ENCODE results near the gene POLR3GL. TPM values are rescaled to one million over a fixed set of nuclear protein-coding genes. Genes with fewer than 3 reads are reported as not detected.

The POLR3GL gene
- total RNA-seq, 1 experiment from 2014 or later = 36.2 TPM

DNA sequence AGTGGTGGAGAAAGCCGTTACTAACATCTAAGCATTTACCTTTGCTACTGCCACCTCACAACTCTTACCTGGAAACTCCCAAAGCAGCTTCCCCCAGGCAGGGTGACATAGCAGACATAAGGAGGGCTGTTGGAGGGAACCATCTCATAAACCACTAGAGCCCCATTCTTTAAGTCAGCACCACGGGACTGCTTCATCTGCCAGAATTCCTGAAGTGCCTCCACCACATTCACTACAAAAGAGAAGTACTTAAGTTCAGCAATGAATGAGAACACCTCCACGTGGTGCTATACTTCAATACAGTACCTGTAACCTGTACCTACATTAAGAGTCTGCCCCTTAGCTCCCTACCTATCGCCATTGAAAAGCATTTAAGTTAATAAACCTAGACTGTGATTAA is 16.9 kb upstream of the POLR3GL start:
- DNase-seq (ENCODE audit: extremely low read depth, low read depth) = no peak

DNA sequence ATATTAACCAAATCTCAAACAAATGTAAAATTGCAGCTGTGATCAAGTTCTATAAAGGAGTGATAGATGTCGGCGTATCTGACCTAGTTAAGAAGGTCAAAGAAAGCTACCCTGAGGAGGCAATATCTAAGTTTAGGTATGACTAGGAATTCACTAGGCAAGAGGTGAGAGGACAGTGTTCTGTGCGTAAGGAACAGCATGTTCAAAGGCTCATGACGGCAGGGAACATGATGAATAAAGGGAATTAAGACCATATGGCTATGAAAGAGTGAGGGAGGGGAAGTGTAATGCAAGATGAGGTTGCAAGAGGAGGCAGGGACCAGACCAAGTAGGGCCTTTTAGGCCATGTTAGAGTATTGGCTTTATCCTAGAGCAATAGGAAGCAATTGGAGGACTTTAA is 15.3 kb upstream of the POLR3GL start:
- no peak for DNase-seq (ENCODE audit: extremely low read depth, low read depth)

DNA sequence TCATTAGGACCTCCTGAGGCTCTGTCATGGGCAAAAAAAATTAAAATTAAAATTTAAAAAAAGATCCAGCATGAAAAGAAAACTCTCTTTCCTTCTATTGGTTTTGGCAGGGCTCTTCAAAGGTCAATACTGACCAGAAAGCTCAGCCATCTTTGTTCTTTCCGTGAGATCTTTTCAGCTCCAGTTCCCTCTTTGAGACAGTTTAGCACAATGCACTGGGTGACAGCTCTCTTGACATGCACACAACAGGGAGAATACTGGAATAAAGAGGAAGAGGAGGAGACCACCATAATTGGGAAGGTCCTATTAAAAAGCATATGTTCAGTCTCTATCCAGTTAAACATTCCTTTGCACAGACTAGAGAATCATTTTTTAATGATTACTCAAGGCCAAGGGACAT is 13.0 kb upstream of the POLR3GL start:
- no peak for DNase-seq (ENCODE audit: extremely low read depth, low read depth)

DNA sequence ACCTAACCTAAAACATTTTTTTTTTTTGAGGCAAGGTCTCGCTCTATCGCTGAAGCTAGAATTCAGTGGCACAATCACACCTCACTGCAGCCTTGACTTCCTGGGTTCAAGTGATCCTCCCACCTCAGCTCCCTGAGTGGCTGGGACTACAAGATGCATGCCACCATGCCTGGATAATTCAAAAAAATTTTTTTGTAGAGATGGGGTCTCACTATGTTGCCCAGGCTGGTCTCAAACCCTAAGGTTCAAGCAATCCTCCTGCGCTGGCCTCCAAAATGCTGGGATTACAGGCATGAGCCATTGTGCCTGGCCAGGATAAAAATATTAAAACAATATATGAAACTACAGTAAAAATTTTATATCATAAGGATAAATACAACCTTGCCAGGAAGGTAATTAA is 11.6 kb upstream of the POLR3GL start:
- DNase-seq (ENCODE audit: extremely low read depth, low read depth) = no peak

DNA sequence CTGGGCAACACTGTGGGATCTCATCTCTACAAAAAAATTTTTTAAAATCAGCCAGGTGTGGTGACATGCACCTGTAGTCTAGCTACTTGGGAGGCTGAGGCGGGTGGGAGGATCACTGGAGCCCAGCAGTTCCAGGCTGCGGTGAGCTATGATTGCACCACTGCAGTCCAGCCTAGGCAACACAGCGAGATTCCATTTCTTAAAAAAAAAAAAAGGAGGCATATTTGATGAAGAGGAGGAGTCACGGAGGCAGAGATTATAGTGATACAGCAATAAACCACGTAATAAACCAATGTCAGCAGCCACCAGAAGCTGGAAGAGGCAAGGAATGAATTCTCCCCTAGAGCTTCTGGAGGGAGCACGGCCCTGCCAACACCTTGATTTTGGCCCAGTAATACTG is 10.6 kb upstream of the POLR3GL start:
- DNase-seq (ENCODE audit: extremely low read depth, low read depth) = no peak

DNA sequence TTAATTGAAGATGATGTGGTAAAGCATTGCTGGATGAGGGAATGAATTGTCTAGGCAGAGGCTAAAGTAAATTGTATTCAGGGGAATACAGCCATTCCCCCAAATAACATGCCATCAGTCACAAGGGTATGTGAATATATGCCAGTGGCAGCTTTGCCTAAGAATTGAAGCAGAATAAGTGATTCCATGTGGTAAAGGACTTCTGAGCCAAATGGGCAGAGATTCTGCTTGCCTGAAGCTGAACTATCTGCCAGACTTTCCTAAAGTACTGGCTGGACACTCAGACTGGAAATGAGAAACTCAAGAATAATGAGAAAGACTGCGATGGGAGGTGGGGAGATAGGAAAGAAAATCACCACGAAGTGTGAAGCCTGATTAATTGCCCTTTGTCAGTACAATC is 9.1 kb upstream of the POLR3GL start:
- DNase-seq (ENCODE audit: extremely low read depth, low read depth) = no peak

DNA sequence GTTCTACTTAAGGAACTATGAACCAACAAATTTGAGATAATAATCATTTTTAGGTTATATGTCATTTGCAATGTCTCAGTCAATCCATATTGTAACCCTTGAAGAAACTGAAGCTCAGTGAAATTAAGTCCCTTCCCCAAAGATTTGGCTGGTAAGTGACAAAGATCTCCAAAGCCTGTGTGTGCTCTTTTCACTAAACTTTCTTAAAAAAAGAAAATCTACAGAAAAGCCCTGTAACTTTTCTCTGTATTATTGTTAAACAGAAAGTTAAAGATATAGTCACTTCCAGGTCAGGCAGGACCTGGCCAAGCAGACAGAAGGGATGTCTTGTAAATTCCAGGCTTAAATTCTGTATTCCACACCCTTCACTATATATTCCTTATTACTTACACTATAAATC is 8.1 kb upstream of the POLR3GL start:
- no peak for DNase-seq (ENCODE audit: extremely low read depth, low read depth)

DNA sequence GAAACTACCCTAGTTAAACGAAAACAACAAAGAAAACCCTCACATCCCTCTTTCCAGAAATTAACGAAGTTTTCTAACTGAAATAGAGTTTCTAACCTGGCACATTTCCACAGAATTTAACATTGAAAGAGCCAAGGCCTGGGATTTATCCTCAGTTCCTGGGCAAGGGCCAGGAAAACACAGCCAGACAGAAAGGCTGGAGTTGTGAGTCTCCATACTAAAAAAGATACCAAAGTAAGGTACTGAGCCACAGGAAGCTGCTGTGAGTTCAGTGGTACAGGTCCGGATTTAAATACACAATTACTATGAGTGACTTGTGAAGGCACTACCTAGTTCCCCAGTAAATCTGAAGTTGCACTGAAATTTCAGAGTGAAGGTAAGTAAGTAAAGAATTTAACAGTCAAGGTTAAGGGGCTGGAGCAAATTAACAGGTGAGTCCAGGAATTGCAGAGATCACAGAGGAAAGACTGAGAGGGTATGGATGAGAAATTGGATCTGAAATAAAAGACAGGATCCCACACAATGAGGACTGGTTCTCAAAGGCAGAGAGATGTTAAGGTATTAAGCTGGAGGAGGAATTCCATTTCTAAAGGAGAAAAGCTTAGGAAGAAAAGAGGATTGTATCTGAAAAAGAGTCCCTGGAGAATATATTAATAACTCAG is 7.6 kb upstream of the POLR3GL start:
- DNase-seq (ENCODE audit: extremely low read depth, low read depth) = no peak

DNA sequence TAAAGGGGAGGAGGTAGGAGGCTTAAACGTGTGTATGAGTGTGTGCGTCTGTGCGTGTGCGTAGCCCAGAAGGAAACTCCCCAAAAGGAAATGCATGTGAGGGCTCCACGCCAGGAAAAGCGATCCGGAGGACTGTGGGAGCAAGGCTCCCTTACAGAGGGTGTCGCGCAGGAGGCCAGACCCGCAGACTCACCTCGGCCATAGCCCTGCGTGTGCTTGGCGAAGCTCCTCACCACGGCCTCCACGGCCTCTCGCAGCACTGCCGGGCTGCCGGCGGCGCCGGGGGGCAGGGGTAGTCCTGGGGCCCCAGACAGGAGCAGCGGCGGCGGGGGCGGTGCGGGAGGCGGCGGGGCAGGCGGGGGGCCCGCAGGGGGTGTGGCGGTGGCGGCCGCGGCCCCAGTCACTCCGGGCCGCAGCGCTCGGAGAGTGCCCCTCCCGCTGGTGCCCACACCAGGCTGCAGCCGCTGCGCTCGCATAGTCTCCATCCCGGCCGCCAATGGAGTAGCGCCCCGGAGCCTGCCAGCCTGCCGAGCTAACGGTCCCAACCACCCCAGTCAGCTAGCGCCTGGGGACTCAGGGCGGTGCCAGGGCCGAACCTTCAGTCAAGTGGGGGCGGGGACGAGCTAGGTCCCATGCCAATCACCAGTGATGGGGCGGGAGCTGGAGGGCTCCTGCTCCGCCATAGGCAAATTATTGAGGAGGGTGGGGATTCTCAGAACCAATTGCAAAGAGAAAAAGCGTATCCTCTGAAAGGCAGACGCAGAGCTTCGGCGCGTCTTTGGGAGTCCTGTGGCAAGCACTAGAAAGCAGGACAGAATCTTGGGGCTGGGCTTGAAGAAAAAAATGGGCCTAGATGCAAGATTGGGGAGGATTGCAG is 6.8 kb upstream of the POLR3GL start, which contains the start of gene LIX1L:
TSS of gene LIX1L (minus strand) at position 575 of the 877 bp plus-strand sequence. CDS start at position 485, 90 bp downstream.
- peak; percentile 99 for DNase-seq (ENCODE audit: extremely low read depth, low read depth)

DNA sequence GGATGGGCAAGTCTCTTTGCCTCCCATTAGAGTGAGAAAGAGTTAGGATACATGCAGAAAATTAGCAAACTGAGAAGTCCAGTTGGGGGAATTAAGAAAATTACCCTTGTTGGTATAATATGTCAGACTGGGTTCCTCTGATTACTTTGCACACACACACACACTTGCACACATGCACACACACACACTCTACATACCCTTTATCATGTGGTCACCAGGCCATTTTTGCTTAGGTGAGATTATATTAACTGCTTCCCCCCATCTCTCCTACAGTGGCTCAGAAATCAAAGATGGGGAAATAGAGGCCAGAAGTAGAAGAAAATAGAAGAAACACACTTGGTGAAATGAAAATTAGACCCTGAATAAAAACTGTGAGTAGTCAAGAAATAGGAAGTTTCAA is 5.8 kb upstream of the POLR3GL start:
- no peak for DNase-seq (ENCODE audit: extremely low read depth, low read depth)

DNA sequence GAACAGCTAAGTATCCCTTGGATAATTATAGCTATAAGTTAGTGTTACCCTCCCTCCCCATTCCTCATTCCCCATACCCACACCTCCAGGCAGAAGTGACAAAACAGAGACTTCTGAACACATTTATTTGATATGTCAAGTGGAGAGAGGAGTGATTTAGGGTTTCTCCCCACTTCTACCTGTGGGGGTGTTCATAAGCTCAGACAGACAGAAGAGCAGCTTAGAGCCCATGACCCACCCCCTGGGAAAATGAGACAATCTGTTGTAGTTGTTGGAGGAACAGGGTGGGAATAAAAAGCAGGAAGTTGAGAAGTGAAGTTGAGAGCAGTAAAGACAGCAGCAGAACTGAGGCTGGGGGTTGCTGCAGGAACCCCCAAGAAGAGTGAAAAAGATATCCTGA is 5.2 kb upstream of the POLR3GL start:
- no peak for DNase-seq (ENCODE audit: extremely low read depth, low read depth)

DNA sequence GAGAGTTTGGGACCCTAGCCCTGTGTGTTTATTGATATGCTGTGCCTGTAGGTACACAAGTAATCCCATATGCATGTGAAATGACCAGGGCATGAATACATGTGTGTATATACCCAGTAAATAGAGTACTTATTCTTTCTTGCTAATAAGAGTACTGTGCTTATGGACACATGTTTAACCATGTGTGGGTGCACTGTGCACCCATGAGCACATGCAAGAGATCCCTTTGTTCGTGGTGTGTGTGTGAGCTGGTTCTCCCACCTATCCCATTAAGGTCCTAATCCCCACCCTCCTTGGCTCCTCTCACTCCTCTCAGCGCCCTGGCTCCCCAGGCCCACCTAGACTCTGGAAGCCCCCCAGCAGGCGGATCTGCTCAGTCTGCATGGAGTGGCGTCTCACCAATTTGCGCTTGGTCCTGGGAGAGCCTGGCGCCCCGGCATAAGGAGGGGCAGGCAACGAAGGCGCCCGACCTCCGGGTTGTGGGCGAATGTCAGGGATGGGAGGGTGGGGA is 4.5 kb upstream of the POLR3GL start:
- no peak for DNase-seq (ENCODE audit: extremely low read depth, low read depth)

DNA sequence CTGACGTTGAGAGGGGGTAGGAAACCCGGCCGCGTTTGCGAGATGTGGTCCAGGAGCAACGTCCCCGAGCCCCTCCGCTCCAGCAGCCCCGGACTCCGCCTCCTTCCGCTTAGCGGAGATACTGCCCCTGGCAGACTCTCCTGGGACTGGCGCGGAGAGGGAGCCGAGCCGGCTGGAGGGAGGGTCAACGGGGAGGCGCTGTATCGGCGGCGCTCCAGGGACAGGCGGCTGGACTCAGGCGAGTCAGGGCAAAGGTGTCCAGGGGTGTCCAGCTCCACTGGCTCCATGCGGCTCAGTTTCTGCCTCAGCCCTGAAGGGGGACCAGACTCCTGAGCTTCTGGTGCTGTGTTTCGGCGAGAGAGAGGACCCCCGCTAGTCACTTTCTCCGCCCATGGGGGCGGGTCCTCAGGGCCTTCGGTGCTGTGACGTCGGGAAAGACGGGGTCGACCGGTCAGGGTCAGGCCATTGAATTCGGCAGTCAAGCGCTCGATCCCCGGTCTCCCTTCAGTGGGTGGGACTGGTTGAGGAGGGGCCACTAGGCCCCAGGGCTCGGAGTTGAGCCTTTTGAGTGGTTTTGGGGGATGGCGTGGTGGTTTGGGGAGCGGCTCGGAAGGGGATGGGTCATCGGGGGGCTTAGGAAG is 3.9 kb upstream of the POLR3GL start:
- DNase-seq (ENCODE audit: extremely low read depth, low read depth) = no peak

DNA sequence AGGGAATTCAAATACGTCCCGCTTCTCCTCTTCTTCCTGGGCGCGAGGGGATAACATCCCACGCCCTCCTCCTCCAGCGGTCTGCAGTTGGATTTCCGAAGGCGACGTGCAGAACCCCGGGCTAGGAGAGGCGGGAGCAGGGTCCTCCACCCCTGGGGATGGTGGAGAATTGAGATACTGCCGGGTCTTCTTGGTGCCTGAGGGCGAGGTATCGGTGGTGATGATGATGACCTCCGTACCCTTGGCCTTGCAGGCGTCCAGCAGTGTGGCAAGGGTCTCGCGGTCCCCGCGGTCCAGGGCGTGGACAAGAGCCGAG is 3.4 kb upstream of the POLR3GL start:
- DNase-seq (ENCODE audit: extremely low read depth, low read depth) = no peak

DNA sequence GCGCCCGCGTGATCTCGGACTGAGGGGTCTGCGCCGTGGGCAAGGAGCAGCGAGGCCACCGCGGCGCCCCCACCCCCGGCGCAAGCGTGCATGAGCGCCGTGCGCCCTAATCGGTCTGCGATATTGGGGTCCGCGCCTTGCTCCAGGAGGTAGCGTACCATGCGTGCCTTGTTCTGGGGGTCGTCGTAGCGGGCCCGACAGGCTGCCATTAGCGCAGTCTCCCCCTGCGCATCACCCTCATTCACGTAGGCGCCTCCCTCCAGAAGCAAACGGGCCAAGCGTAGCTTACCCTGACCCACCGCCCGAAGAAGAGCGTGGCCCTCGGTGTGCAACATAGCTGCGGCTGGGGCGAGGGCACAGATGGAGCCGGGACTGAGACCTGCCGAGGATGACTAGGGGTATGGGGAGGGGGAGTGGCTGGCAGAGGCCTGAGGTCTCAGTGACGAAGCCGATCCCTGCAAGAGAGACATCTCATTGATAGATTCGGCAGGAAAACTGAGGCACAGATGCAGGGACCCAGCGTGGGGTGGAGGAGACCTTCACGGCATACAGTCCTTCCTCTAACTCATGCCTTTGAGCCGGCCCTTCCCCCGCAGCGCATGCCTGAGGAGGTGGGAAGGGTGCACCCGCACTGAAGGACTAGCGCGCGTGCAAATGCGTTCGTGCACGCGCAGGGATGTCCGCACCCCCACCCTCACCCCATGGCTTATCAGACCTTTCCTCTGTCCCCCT is 2.9 kb upstream of the POLR3GL start:
- no peak for DNase-seq (ENCODE audit: extremely low read depth, low read depth)

DNA sequence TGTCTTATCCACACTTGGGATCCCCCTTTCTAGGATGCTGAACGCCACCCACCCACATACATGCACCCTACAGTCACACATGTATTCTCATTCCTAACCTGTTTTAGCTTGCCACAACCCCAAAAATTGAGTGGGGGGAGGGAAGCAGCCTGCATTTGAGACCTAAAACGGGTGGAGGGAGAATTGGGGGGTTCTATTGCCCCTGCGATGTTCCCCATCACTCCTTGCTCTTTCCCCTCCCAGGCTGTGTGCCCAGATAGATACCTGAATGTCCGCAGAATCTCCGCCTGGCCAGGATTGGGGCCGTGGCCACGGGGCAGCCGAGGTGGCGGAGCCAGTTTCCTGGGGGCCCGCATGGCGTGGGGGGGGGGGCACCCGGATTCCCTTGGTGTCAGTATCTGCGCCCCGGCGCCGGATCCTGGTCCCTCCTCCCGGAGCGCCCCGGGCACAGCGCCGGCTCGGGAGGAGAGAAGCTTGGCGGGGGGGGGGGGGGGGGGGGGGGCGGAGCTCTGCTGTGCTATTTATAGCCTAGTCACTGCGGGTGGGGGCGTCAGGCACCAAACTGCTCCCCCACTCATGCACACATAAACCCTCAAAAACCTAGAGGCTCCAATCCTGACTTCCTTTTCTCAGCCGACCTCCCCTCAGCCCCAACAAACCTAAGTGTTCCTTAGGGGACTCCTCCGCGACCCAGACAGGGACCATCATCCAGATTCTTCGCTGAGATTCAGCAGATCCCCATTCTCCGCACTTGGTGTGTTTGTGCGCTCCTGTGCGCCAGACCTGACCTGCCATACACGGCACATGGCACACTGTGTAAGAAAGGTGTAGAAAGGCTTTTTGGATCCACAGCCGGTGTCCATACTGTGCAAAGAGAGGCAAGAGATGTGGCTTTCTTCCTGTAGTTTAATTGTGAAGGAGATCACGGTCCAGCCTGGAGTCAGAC is 2.1 kb upstream of the POLR3GL start:
- no peak for DNase-seq (ENCODE audit: extremely low read depth, low read depth)

DNA sequence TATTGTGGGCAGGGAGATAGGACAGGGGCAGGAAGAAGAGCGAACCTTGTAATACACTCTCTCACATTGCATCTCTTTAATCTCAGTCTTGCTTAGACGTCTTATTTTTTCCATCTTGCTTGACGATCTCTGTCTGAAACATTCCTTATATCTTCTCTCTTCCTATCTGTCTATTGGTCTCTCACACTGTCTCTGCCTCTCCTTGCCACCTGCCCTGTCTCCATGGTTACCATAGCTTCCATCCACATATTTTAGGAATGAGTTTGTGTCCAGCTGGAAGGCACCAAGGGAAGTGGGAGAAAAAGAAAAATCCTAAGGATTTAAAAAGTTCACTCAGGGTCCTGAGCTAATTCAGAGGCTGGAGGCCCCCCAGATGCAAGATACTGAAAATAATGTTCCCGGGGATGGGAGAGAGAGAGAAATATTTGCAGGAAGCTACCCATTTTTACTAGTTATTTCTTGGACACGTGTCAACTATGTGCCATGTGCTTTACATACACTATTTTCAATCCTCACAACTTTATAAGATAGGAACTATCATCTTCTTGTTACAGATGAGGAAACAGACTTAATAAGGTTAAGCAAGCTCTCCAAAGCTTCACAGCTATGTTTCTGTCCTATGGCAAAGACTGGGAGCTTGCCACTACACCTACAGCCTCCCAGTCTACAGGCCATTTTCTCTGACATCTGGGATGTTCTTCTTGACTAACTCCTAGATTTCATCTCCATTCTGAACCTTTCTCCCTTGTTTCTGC is 1.0 kb upstream of the POLR3GL start:
- no peak for DNase-seq (ENCODE audit: extremely low read depth, low read depth)

DNA sequence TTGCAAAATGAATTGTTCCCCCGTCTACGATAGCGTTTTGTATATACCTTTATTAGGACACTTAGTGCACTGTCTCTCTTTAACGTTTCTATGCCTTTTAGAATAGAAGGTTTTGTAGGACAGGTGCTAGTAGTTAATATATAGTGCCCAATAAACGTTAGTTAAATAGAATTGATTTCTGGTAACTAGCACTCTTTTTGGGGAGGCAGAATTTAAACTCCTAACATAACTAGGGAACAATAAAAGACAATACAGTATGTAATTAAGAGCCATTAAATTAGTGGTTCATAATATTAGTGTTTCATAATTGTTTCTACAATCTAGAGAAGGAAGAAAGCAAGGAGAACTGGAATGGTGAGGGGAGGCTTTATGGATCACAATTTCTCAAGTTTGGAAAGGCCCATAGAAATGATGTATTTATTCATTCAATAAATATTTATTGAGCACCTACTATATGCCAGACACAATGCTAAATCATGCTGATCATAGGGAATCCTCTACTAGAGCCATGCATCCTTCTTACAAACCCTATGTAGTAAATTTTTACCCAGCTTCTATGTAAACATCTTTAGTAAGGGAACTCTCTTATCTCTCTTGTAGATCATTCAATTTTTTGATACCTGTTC is 742 bp downstream of the POLR3GL start:
- no peak for DNase-seq (ENCODE audit: extremely low read depth, low read depth)

DNA sequence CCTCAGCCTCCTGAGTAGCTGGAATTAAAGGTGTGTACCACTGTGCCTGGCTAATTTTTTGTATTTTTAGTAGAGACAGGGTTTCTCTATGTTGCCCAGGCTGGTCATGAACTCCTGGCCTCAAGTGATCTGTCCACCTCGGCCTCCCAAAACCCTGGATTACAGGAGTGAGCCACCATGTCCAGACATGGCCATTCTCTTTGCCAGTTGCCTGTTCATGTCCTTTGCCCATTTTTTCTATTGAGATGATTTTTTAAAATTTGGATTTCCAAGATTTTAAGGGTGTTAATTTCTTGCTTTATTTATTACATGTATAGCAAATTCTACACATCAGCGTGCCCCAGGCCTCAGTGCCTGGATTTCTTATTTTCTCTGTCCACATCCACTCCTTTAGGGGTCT is 2.8 kb downstream of the POLR3GL start:
- no peak for DNase-seq (ENCODE audit: extremely low read depth, low read depth)
